ENCODE measurements around the gene PHLDA3. TPM values are rescaled to one million over a fixed set of nuclear protein-coding genes. Genes with fewer than 3 reads are reported as not detected.

PHLDA3 gene
- polyA plus RNA-seq, 1 donor from 2014 or later: 35.1 TPM

DNA sequence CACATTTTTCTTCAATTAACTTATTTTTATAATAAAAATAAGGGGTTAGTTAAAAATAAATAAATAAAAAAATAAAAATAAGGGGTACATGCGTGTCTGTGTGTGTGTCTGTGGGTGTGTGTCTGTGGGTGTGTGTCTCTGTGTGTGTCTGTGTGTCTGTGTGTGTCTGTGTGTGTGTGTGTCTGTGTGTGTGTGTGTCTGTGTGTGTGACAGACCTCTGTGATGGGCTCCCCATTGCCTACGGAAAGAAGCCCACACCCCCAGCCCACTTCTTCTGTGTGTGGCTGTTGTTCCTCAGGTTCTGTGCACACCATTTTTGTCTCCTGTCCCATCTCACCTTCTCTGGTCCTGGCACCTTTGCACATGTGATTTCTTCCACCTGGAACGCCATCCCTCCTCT lies 9.9 kb downstream of the PHLDA3 start:
- TF ChIP-seq TAF1 (IDR thresholded peaks at IDR 0.05; ENCODE audit: low read depth): no peak
- TF ChIP-seq REST (IDR thresholded peaks at IDR 0.05; ENCODE audit: borderline replicate concordance): no peak
- TF ChIP-seq MXI1 (conservative IDR thresholded peaks at IDR 0.05; ENCODE audit: poor library complexity, severe bottlenecking): no peak
- TF ChIP-seq SMC3 (conservative IDR thresholded peaks at IDR 0.05; ENCODE audit: poor library complexity): no peak
- no peak for TF ChIP-seq CTCF (IDR thresholded peaks at IDR 0.05; ENCODE audit: poor library complexity, severe bottlenecking)
- TF ChIP-seq RAD21 (conservative IDR thresholded peaks at IDR 0.05): no peak
- TF ChIP-seq EZH2 (IDR thresholded peaks at IDR 0.05; ENCODE audit: borderline replicate concordance, insufficient read depth, low read length, poor library complexity, severe bottlenecking): no peak
- TF ChIP-seq EP300 (conservative IDR thresholded peaks at IDR 0.05; ENCODE audit: poor library complexity, severe bottlenecking): no peak
- TF ChIP-seq POLR2AphosphoS5 (IDR thresholded peaks at IDR 0.05): no peak
- no peaks in the 10 kb centered on the region for H3K9me3 ChIP-seq (ENCODE audit: low read length)
- H4K20me1 ChIP-seq (ENCODE audit: insufficient read depth): no peaks in the 10 kb centered on the region
- no peaks in the 10 kb centered on the region for H3K36me3 ChIP-seq (ENCODE audit: insufficient read depth, low read length)
- no peak overlapping the region for H3K9ac ChIP-seq (ENCODE audit: low read length)
- no peak overlapping the region for H3K4me2 ChIP-seq (ENCODE audit: low read length)
- no peak overlapping the region for H3K4me3 ChIP-seq (ENCODE audit: low read length)
- no peaks in the 10 kb centered on the region for H3K79me2 ChIP-seq (replicated peaks; ENCODE audit: insufficient read depth, low read length)
- no peak overlapping the region for H3K27ac ChIP-seq (ENCODE audit: low read length)
- H2AFZ ChIP-seq (ENCODE audit: low read depth, low read length): no peak overlapping the region
- no peaks in the 10 kb centered on the region for H3K27me3 ChIP-seq (ENCODE audit: insufficient read depth, low read depth, low read length)
- no peaks in the 10 kb centered on the region for H3K9me2 ChIP-seq (ENCODE audit: insufficient read depth, low read length)
- H3F3A ChIP-seq (ENCODE audit: insufficient read depth, low read length, poor library complexity, severe bottlenecking): no peaks in the 10 kb centered on the region

DNA sequence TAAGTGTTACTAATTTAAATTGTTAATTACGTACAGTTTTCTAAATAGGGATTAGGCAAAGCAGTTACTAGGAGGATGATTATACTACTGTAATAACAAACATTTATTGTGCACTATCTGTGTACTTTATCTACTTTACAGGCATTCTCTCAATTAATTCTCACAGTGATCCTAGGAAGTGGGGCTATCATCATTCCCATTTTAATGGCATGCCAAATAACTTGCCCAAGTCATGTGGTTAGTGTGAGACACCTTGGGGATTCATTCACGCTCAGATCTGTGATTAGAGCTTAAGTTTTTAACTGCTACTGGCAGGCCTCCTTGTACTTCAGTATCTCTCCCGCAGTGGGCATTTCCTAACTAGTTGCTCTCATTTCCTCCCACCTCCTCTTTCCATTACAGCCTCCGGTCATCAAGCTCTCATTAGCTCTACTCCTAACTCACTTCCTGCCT lies 11.5 kb downstream of the PHLDA3 start:
- Histone ChIP-seq H3K9me3 (ENCODE audit: low read length) (no peaks in the 10 kb centered on the region), H3K36me3 (ENCODE audit: insufficient read depth, low read length) (no peaks in the 10 kb centered on the region), H3K27ac (ENCODE audit: low read length) (no peak overlapping the region), H4K20me1 (ENCODE audit: insufficient read depth) (no peaks in the 10 kb centered on the region), H3K27me3 (ENCODE audit: insufficient read depth, low read depth, low read length) (no peaks in the 10 kb centered on the region), H3K4me3 (ENCODE audit: low read length) (no peak overlapping the region), H2AFZ (ENCODE audit: low read depth, low read length) (no peak overlapping the region), H3K9me2 (ENCODE audit: insufficient read depth, low read length) (no peaks in the 10 kb centered on the region), H3K4me2 (ENCODE audit: low read length) (no peak overlapping the region), H3F3A (ENCODE audit: insufficient read depth, low read length, poor library complexity, severe bottlenecking) (no peaks in the 10 kb centered on the region), H3K9ac (ENCODE audit: low read length) (no peak overlapping the region), H3K79me2 (replicated peaks; ENCODE audit: insufficient read depth, low read length) (no peaks in the 10 kb centered on the region)
- TF ChIP-seq EZH2 (IDR thresholded peaks at IDR 0.05; ENCODE audit: borderline replicate concordance, insufficient read depth, low read length, poor library complexity, severe bottlenecking) (no peak), MXI1 (conservative IDR thresholded peaks at IDR 0.05; ENCODE audit: poor library complexity, severe bottlenecking) (no peak), POLR2AphosphoS5 (IDR thresholded peaks at IDR 0.05) (no peak), REST (IDR thresholded peaks at IDR 0.05; ENCODE audit: borderline replicate concordance) (no peak), EP300 (conservative IDR thresholded peaks at IDR 0.05; ENCODE audit: poor library complexity, severe bottlenecking) (no peak), SMC3 (conservative IDR thresholded peaks at IDR 0.05; ENCODE audit: poor library complexity) (no peak), TAF1 (IDR thresholded peaks at IDR 0.05; ENCODE audit: low read depth) (no peak), RAD21 (conservative IDR thresholded peaks at IDR 0.05) (no peak), CTCF (IDR thresholded peaks at IDR 0.05; ENCODE audit: poor library complexity, severe bottlenecking) (no peak)
